22Rv1 (cell line): ENCODE results near the gene GRAMD4.

ENCODE experiments used
- H3K27ac ChIP-seq: fragments of 450-650 bp; 2 replicates; pipeline ENCODE4 v1.5.1; 2017
- ZFX ChIP-seq: fragments of 450-650 bp; IDR thresholded peaks from 2 replicates; pipeline ENCODE4 v1.6.1; 2017; ENCODE audit warnings: antibody characterized with exemption, borderline replicate concordance
- TF ChIP-seq, protein P1 (sequence below): fragments of 450-650 bp; IDR thresholded peaks from 2 replicates; pipeline ENCODE4 v1.5.1; 2017; ENCODE audit warnings: mild to moderate bottlenecking

GRAMD4 gene

DNA sequence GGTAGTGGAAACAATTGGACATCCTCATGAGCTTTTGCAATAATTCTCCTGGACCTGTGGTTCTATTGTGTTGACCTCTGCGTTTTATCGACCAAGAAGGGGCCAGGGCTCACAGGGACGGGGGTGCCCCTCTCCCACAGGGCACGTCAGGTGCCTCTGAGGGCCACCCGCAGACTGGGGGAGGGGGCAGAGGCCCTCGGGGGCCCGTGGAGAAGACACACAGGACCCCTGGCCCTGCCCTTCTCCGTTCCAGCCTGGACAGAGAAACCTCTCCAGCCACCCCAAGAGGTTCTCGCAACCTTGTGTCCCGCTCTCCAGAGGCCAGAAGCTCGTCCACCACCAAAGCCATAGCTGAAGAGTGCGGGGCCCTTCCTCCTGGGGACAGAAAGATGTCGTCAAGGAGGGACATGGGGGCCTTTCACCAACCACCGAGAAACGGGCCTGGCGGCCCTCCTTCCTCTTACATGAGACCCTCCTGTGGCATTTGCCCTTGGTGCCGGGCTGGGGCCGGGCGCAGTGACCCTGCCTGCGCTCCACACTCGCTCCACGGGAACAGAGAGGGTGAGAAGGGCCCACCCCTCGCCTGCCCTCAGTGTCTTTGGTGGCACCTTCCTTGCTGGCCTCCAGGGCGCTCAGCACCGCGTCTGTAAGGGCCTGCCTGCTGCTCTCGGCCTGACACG, 57.3 kb downstream of the GRAMD4 start:
- H3K27ac ChIP-seq = no peak overlapping the region
- no peak for TF ChIP-seq ZFX
- TF ChIP-seq, protein P1, sequence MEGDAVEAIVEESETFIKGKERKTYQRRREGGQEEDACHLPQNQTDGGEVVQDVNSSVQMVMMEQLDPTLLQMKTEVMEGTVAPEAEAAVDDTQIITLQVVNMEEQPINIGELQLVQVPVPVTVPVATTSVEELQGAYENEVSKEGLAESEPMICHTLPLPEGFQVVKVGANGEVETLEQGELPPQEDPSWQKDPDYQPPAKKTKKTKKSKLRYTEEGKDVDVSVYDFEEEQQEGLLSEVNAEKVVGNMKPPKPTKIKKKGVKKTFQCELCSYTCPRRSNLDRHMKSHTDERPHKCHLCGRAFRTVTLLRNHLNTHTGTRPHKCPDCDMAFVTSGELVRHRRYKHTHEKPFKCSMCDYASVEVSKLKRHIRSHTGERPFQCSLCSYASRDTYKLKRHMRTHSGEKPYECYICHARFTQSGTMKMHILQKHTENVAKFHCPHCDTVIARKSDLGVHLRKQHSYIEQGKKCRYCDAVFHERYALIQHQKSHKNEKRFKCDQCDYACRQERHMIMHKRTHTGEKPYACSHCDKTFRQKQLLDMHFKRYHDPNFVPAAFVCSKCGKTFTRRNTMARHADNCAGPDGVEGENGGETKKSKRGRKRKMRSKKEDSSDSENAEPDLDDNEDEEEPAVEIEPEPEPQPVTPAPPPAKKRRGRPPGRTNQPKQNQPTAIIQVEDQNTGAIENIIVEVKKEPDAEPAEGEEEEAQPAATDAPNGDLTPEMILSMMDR = no peak

- H3K27ac ChIP-seq = no peak overlapping the region
- TF ChIP-seq ZFX = no peak
- TF ChIP-seq, protein P1 = no peak
Observed at GRCh38 chr22:46678003-46678657, 57.9 kb downstream of the GRAMD4 start.

- no peak overlapping the region for H3K27ac ChIP-seq
- TF ChIP-seq, protein P1 = no peak
- no peak for TF ChIP-seq ZFX
Observed at GRCh38 chr22:46678785-46679700, 58.9 kb downstream of the GRAMD4 start.

DNA sequence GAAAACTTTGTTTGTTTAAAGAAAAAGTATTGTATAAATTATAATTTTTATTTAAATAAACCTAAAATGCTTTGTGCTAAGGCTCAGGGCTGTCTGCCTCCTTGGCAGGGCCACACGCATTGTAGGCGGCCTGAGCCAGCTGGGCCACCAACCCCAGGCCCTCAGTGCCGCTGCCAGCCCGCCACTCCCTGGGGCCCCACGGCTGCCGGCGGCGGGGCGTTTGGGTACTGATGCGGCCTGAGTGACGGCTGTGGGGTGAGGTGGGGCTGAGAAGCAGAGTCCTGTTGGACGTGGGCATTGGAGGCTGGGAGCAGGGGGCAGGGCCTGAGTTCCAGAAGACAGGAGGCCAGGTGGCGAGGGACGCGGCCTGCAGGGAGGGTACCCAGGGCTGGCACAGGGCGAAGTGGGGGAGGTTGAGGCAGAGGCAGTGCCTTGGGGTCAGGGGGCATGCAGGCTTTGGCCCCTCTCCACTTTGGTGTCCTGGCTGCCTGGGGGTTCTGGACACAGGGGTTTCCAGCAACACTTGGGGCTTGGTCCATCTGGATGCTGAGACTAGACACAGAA, 59.6 kb downstream of the GRAMD4 start:
- TF ChIP-seq ZFX = no peak
- TF ChIP-seq, protein P1 = no peak

DNA sequence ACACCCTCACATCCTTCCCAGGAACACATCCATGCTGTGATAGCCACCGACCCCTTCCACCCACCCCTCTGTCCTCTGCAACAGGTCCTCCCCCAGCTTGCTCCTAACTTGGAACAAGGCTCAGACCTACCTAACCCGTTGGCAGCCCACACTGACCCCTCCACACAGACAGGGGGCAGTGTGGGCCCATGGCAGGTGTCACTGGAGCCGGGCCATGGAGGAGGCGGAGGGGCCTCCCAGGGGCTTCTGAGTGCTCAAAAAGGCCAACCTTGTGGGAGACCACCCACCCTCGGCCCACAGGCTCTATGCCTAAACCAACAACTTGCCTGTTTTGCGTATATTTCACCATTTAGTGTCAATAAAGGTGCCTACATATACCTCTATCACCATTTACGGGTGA, 60.8 kb downstream of the GRAMD4 start:
- H3K27ac ChIP-seq = no peak overlapping the region
- no peak for TF ChIP-seq ZFX
- TF ChIP-seq, protein P1 = peak; percentile 65

More for the DNA sequence above, 59.6 kb downstream of the GRAMD4 start:
- H3K27ac ChIP-seq = no peak overlapping the region

DNA sequence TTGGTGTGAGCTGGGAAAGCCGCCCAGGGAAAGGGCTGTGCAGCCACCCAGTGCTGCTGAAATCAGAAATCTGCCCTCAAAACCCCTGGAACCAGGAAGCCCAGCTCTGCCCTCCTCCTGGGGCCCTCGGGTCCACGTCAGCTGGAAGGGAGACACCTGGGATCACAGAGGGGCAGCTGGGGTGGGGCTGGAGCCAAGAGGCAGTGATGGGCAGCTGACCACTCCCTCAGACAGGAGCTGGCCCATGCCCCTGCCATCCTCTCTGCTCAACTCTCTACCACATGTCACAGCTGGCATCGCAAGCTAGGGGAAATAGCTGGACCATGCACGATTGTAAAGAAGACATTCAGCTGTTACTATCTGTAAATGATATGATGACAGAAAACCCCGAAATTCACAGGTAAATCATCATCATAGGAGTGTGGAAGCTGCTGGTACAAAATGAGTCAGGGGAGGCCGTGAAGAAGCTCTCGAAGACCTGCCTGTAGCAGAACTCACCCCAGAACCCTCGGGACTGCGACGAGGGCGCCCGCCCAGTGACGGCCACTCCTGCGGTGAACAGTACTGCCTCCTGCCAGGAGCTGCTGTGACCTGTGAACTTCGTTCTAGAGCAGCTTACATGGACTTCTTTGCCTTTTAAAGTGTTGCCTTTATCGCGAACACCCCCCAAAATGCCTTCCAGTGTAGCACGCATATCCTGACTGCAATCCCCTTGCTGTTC, 62.0 kb downstream of the GRAMD4 start:
- TF ChIP-seq, protein P1 = no peak
- no peak for TF ChIP-seq ZFX
- H3K27ac ChIP-seq = no peak overlapping the region
